Heart right ventricle (tissue), 16 donors: ENCODE results near the gene LGALS7. TPM values are rescaled to one million over a fixed set of nuclear protein-coding genes. Genes with fewer than 3 reads are reported as not detected.
A peak's percentile ranks its signal among the peaks of the same experiment; 100 is the strongest.

Experiments used
- ATAC-seq, 8 donors: fragments of 200-7000 bp; cut with Tn5 transposase; one replicate each; pipeline ENCODE4 v1.9.1; 2020; ENCODE audit warnings: mild to moderate bottlenecking in 8 of 8, moderate library complexity in 8 of 8, moderate number of reproducible peaks in 1 of 8
- DNase-seq, 2 donors: peaks; one replicate each; pipeline ENCODE4 v3.0.0-alpha.2; 2020
- H3K27ac ChIP-seq, 10 donors: fragments of 200-600 bp; sonication (generic) in 2 of 10; one replicate each; pipeline versions ENCODE4 v1.5.0 to v1.8.0; 2020 to 2022; ENCODE audit warnings: mild to moderate bottlenecking in 3 of 10
- H3K27me3 ChIP-seq, 7 donors: fragments of 200-600 bp; one replicate each; pipeline ENCODE4 v1.8.0; 2021 to 2022; ENCODE audit warnings: mild to moderate bottlenecking in 2 of 7
- H3K36me3 ChIP-seq, 9 donors: fragments of 200-600 bp; sonication (generic) in 1 of 9; one replicate each; pipeline versions ENCODE4 v1.5.0 to v1.8.0; 2020 to 2022; ENCODE audit warnings: mild to moderate bottlenecking in 2 of 9
- H3K4me1 ChIP-seq, 9 donors: fragments of 200-600 bp; sonication (generic) in 1 of 9; one replicate each; pipeline versions ENCODE4 v1.5.0 to v1.8.0; 2020 to 2022; ENCODE audit warnings: mild to moderate bottlenecking in 4 of 9
- H3K4me3 ChIP-seq, 10 donors: fragments of 200-600 bp; sonication (generic) in 2 of 10; one replicate each; pipeline versions ENCODE4 v1.5.0 to v1.8.0; 2020 to 2022; ENCODE audit warnings: mild to moderate bottlenecking in 7 of 10, moderate library complexity in 2 of 10
- H3K9me3 ChIP-seq, 11 donors: fragments of 200-600 bp in 10 of 11; sonication (generic) in 2 of 11; one replicate each; pipeline versions ENCODE4 v1.5.0 to v1.8.0; 2013 to 2022; ENCODE audit warnings: mild to moderate bottlenecking in 2 of 11, control low read depth in 1 of 11, moderate library complexity in 1 of 11
- WGBS, 2 donors: extraction: QIAGEN DNeasy Blood & Tissue Kit; methylation state at CpG; one replicate each; pipeline ENCODE4 v1.1.7; 2013; ENCODE audit warnings: inconsistent platforms in 1 of 2; 5-methylcytosine and 5-hydroxymethylcytosine counted together
- intact Hi-C, 10 donors: fragments of 100-400 bp; cut with DNase I; formaldehyde crosslinking; loops; one replicate each; pipeline versions ENCODE4 v1.11.1 to v1.14.2; 2022
- polyA plus RNA-seq, 2 donors: library from polyadenylated mRNA; stranded (reverse); fragments of 200-250 nt; gene quantifications; one replicate each; pipeline ENCODE4 v1.2.3, GENCODE V29; 2013
- total RNA-seq, 10 donors: library from RNA; stranded (reverse); fragmentation: NEBNext Ultra II Directional in 3 of 10; extraction: Animal tissue kit (Norgen Biotek cat#: 25700) in 3 of 10; gene quantifications; one replicate each; pipeline versions ENCODE4 v1.2.1 to v1.2.4, GENCODE V29; 2021 to 2023
- TF ChIP-seq, protein P1 (sequence below), 9 donors: fragments of 200-600 bp; sonication (generic) in 2 of 9; IDR thresholded peaks; one replicate each; pipeline versions ENCODE4 v1.5.0 to v1.8.0; 2021 to 2022; ENCODE audit warnings: antibody characterized with exemption in 9 of 9, mild to moderate bottlenecking in 5 of 9, moderate library complexity in 1 of 9
- donor health status: Arrhythmogenic right ventricular cardiomyopathy.
- donor health status: ischemic (EF 13 %, LVEDD 7.1; RV severe dilation, severe dysfunction).
- donor health status: healthy with polysubstance abuse.
- donor health status: DM: no; HTN: yes; CAD: no.
- donor health status: DM: no; HTN: no; CAD: no.
- donor health status: ischemic (EF 25% LVEDD 6.9; RV normal size, moderate dysfunction).
- donor health status: ischemic (EF 25% LVEDD 5.7; RV mildly dilated, moderate dysfunction).
- donor health status: healthy.
- donor health status: DM: yes; HTN: yes; CAD: no.
- donor health status: Ischemic cardiomyopathy.
- donor health status: ischemic (EF 35%, LVEDD 5.7; RV mildly dilated, moderate dysfunction).
- donor health status: nonischemic (EF 11% LVEDD 7.7; RV severe dilation, severe dysfunction).
- donor health status: DM: yes; HTN: yes; CAD: no.
- donor health status: PGD.
- donor health status: ischemic (EF 29% LVEDD 5.4; RV normal size, mild dysfunction).
- donor health status: nonischemic (EF 23%, LVEDD 6.1; RV moderate dilation, normal function).

Gene LGALS7
- total and polyA plus RNA-seq, 12 donors: not detected

DNA sequence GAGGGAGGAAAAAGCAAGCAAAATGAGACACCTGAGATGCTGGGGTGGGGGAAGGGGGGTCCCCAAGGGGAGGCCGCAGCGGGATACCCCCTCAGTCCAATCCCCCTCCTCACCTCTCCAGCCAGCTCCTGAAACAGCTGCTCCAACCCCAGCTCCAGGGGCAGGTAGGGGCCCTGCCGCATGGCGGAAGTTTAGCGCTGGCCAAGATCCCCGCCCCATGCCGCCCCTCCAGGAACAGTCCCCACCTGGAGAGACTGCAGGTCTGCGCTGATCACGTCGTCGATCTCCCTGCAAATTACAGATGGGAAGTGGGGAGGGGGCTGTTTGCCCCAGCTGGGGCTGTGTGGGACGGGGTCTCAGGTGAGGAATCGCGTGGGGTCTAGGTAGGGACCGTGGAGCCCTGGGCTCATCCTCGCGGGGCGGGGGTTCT, 38.0 kb downstream of the LGALS7 start:
- DNase-seq: peak; percentile 17 to 23
- H3K27me3 ChIP-seq: no peaks in the 10 kb centered on the region
- H3K9me3 ChIP-seq: no peaks in the 10 kb centered on the region
- 33 to 48% methylated on average over 12 to 18 of the region's 18 CpGs for WGBS, 2 donors
- peak in 4 of 8 donors; percentile 0 to 11 (median 1) for ATAC-seq
- H3K36me3 ChIP-seq: peaks cover 0 to 21% (median 9%) of the 10 kb centered on the region in 9 donors
- intact Hi-C loops: loop anchor here in 4 of 10 donors (10.0 kb wide), 3 partner anchors 110 to 200 kb away; partner anchors contain the start of genes HNRNPL (in 1 of the 4), MRPS12 (in 1 of the 4) and SARS2 (in 1 of the 4)
- TF ChIP-seq, protein P1, sequence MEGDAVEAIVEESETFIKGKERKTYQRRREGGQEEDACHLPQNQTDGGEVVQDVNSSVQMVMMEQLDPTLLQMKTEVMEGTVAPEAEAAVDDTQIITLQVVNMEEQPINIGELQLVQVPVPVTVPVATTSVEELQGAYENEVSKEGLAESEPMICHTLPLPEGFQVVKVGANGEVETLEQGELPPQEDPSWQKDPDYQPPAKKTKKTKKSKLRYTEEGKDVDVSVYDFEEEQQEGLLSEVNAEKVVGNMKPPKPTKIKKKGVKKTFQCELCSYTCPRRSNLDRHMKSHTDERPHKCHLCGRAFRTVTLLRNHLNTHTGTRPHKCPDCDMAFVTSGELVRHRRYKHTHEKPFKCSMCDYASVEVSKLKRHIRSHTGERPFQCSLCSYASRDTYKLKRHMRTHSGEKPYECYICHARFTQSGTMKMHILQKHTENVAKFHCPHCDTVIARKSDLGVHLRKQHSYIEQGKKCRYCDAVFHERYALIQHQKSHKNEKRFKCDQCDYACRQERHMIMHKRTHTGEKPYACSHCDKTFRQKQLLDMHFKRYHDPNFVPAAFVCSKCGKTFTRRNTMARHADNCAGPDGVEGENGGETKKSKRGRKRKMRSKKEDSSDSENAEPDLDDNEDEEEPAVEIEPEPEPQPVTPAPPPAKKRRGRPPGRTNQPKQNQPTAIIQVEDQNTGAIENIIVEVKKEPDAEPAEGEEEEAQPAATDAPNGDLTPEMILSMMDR (IDR thresholded peaks at IDR 0.05): no peak
- peak overlapping the region in 1 of 10 donors; percentile 36 for H3K4me3 ChIP-seq
- peaks cover 3 to 51% (median 33%) of the 10 kb centered on the region in 9 donors for H3K4me1 ChIP-seq
- H3K27ac ChIP-seq: peak overlapping the region in 8 of 10 donors; percentile 18 to 79 (median 57)

DNA sequence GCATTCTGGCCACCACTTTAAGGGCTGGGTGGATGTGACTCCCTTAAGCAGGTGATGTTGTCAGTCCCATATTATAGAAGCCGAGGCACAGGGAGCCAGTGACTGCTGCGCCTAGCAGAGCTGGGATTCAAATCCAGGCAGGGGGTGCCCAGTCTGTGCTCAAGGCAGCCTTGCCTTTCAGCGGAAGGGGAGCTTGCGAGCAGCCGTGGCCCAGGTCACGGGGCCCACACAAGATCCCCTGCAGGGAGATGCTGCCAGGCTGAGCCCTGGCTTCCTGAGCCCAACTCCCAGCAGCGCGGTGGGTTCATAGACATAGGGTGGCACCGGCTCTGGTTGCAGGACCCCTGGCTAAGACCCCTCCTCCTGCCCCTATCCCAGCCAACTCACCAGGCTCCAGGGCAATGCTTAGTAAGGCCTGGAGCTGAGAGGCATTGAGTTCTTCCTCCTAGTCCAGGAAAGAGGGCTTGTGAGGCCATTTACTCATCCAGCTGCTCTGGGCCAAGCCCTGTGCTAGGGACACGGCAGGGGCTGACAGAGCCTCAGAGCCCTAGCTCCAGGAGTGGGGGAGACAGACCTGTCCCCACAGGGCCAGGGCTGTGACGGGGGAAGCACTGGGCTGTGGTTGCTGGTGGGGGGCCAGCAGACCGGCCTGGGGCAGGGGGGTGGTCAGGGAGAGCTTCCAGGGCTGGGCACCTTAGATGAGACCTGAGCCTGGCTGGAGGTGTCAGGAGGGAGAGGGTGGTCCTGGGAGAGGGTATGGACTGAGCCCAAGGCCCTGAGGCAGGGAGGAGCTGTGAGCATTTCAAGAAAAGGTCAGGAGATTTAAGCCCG, 38.7 kb downstream of the LGALS7 start:
- ATAC-seq (peak in 6 of 8 donors; percentile 3 to 21 (median 8)), DNase-seq (no peak)
- H3K27ac ChIP-seq: peak overlapping the region in 9 of 10 donors; percentile 18 to 79 (median 55)
- no peaks in the 10 kb centered on the region for H3K27me3 ChIP-seq
- H3K4me3 ChIP-seq: peak overlapping the region in 1 of 10 donors; percentile 36
- intact Hi-C loops: loop anchor here in 5 of 10 donors (5.0 to 10.0 kb wide), 4 partner anchors 33 to 200 kb away; partner anchors contain the start of genes HNRNPL (in 1 of the 5), MRPS12 (in 1 of the 5) and SARS2 (in 1 of the 5)
- peaks cover 0 to 27% (median 11%) of the 10 kb centered on the region in 9 donors for H3K36me3 ChIP-seq
- peaks cover 3 to 54% (median 33%) of the 10 kb centered on the region in 9 donors for H3K4me1 ChIP-seq
- WGBS, 2 donors: 68 to 69% methylated on average over 13 of the region's 13 CpGs
- TF ChIP-seq, protein P1 (IDR thresholded peaks at IDR 0.05): no peak
- H3K9me3 ChIP-seq: no peaks in the 10 kb centered on the region

DNA sequence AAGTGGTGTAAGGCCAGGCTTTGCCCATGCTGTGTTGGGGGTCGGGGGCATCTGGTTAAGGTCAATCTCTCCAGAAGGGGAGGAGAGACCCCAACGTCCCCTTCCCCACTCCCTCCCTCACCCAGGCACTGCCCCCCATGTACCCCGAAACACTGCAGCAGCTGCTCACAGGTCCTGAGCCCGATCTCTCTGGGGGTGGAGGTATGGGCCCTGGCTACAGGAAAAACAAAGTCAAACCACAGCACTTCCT, 39.2 kb downstream of the LGALS7 start:
- TF ChIP-seq, protein P1 (IDR thresholded peaks at IDR 0.05): no peak
- ATAC-seq (peak in 2 of 8 donors; percentile 0), DNase-seq (no peak)
- Histone ChIP-seq H3K27ac (peak overlapping the region in 8 of 10 donors; percentile 18 to 79 (median 62)), H3K9me3 (no peaks in the 10 kb centered on the region), H3K4me1 (peaks cover 4 to 59% (median 38%) of the 10 kb centered on the region in 9 donors), H3K27me3 (no peaks in the 10 kb centered on the region), H3K4me3 (peak overlapping the region in 1 of 10 donors; percentile 36), H3K36me3 (peaks cover 0 to 33% (median 15%) of the 10 kb centered on the region in 9 donors)
- intact Hi-C loops: loop anchor here in 5 of 10 donors (5.0 to 10.0 kb wide), 4 partner anchors 33 to 201 kb away; partner anchors contain the start of genes HNRNPL (in 1 of the 5), MRPS12 (in 1 of the 5) and SARS2 (in 1 of the 5)
- 64 to 71% methylated on average over 4 of the region's 4 CpGs for WGBS, 2 donors

DNA sequence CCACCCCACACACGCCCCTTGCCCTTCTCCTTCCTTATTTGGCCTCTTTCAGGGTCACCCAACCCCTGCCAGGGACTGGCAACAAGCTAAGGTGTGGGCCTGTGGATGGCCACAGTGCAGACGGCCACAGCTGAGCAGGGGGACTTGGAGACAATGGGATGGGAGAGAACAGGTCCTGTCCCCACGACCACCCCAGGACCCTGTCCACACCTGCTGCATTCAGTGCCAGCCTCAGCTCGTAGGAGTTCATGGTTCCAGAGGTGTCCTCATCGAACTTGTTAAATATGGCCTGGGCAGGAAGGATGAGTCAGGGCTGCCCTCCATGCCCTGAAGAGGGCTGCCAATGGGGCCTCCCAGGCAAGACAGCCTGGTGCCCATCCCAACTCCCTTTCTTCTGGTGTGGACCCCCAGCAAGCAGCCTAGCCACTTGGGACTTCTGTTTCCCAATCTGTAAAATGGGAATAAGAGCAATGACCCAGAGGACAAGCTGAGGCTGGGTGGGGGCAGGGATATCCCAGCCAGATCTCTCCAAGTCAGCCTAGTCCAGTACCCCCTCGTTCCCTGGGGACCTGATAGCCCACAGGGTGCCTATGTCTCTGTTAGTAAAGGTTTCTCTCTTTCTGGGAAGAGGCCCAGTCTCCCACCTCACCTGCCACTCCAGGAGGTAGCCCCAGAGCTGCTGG, 39.7 kb downstream of the LGALS7 start:
- 68 to 71% methylated on average over 6 of the region's 6 CpGs for WGBS, 2 donors
- ATAC-seq (peak in 6 of 8 donors; percentile 0 to 5 (median 1)), DNase-seq (peak in 1 of 2 donors; percentile 18)
- no peaks in the 10 kb centered on the region for H3K9me3 ChIP-seq
- H3K27me3 ChIP-seq: no peaks in the 10 kb centered on the region
- peaks cover 0 to 37% (median 20%) of the 10 kb centered on the region in 9 donors for H3K36me3 ChIP-seq
- peak overlapping the region in 1 of 10 donors; percentile 36 for H3K4me3 ChIP-seq
- peaks cover 4 to 64% (median 38%) of the 10 kb centered on the region in 9 donors for H3K4me1 ChIP-seq
- peak overlapping the region in 8 of 10 donors; percentile 18 to 79 (median 64) for H3K27ac ChIP-seq
- intact Hi-C loops: loop anchor here in 5 of 10 donors (5.0 to 10.0 kb wide), 4 partner anchors 34 to 201 kb away; partner anchors contain the start of genes HNRNPL (in 1 of the 5), MRPS12 (in 1 of the 5) and SARS2 (in 1 of the 5)
- TF ChIP-seq, protein P1 (IDR thresholded peaks at IDR 0.05): no peak
